OCI-LY1 (cell line): ENCODE measurements around the gene CCNT2.

Source experiments
- H2AFZ ChIP-seq: fragments of 200-600 bp; sonication (generic), shearing (Covaris generic); 2 replicates; pipeline ENCODE4 v1.6.0; 2014; ENCODE audit warnings: antibody characterized with exemption, mild to moderate bottlenecking, low read length
- H3F3A ChIP-seq: fragments of 200-600 bp; sonication (generic), shearing (Covaris generic); 2 replicates; pipeline ENCODE4 v1.6.0; 2014; ENCODE audit warnings: mild to moderate bottlenecking, antibody characterized with exemption, low read length, moderate library complexity; ENCODE audit not compliant: insufficient read depth
- H3K27ac ChIP-seq: fragments of 200-600 bp; sonication (generic); 2 replicates; pipeline ENCODE4 v1.5.1; 2014; ENCODE audit warnings: low read length, mixed run types, mild to moderate bottlenecking, low read depth; ENCODE audit not compliant: poor library complexity, severe bottlenecking
- H3K27me3 ChIP-seq: fragments of 200-600 bp; sonication (generic); 2 replicates; pipeline ENCODE4 v1.6.0; 2014; ENCODE audit warnings: antibody characterized with exemption, mild to moderate bottlenecking, low read length, moderate library complexity; ENCODE audit not compliant: insufficient read depth
- H3K36me3 ChIP-seq: fragments of 200-600 bp; sonication (generic); 2 replicates; pipeline ENCODE4 v1.6.1; 2014; ENCODE audit warnings: mild to moderate bottlenecking, antibody characterized with exemption, low read length, moderate library complexity, mixed read lengths; ENCODE audit not compliant: insufficient read depth
- H3K4me1 ChIP-seq: fragments of 200-600 bp; sonication (generic); 2 replicates; pipeline ENCODE4 v1.5.1; 2014; ENCODE audit warnings: mild to moderate bottlenecking, low read length, moderate library complexity; ENCODE audit not compliant: insufficient read depth, severe bottlenecking
- H3K4me2 ChIP-seq: fragments of 200-600 bp; sonication (generic), shearing (Covaris generic); 2 replicates; pipeline ENCODE4 v1.6.1; 2014; ENCODE audit warnings: low read length
- H3K4me3 ChIP-seq: fragments of 200-600 bp; sonication (generic); 2 replicates; pipeline ENCODE4 v1.5.1; 2014; ENCODE audit warnings: low read length, low read depth, mild to moderate bottlenecking, mixed read lengths; ENCODE audit not compliant: poor library complexity, severe bottlenecking
- H3K79me2 ChIP-seq: fragments of 200-600 bp; shearing (Covaris generic); 2 replicates; pipeline ENCODE4 v1.6.1; 2016; ENCODE audit warnings: mixed run types, low read length, mixed read lengths; ENCODE audit not compliant: insufficient read depth
- H3K9ac ChIP-seq: fragments of 200-600 bp; sonication (generic), shearing (Covaris generic); 2 replicates; pipeline ENCODE4 v1.6.1; 2014; ENCODE audit warnings: mild to moderate bottlenecking, low read length, mixed read lengths
- H3K9me2 ChIP-seq: fragments of 200-600 bp; sonication (generic), shearing (Covaris generic); 2 replicates; pipeline ENCODE4 v1.6.1; 2014; ENCODE audit warnings: low read depth, mild to moderate bottlenecking, low read length, mixed read lengths
- H3K9me3 ChIP-seq: fragments of 200-600 bp; shearing (Covaris generic); 2 replicates; pipeline ENCODE4 v1.6.1; 2014; ENCODE audit warnings: low read length, mixed read lengths
- H4K20me1 ChIP-seq: fragments of 200-600 bp; sonication (generic), shearing (Covaris generic); 2 replicates; pipeline ENCODE4 v1.6.0; 2016; ENCODE audit warnings: mild to moderate bottlenecking, low read length; ENCODE audit not compliant: insufficient read depth
- CTCF ChIP-seq: fragments of 200-600 bp; sonication (generic), shearing (Covaris generic); IDR thresholded peaks from 2 replicates; pipeline ENCODE4 v1.5.1; 2017; ENCODE audit warnings: mild to moderate bottlenecking, antibody characterized with exemption, low read length, moderate library complexity, mixed read lengths
- EZH2 ChIP-seq: fragments of 200-600 bp; sonication (generic), shearing (Covaris generic); IDR thresholded peaks from 2 replicates; pipeline ENCODE4 v1.8.0; 2017; ENCODE audit warnings: borderline replicate concordance, mixed run types, mild to moderate bottlenecking, antibody characterized with exemption, low read length, moderate library complexity, mixed read lengths

Gene CCNT2

GRCh38 chr2:134979221-134979620 lies 60.6 kb downstream of the CCNT2 start:
- TF ChIP-seq CTCF, result no peak
- no peak for TF ChIP-seq EZH2
- H3K9me3 ChIP-seq, result 0 out of 2 replicates have a peak, but pooled peaks cover 5% of the 10 kb centered on the region
- no peak overlapping the region for H3K9ac ChIP-seq
- H3K36me3 ChIP-seq, result no peaks in the 10 kb centered on the region
- no peaks in the 10 kb centered on the region for H3K79me2 ChIP-seq
- H4K20me1 ChIP-seq, result no peaks in the 10 kb centered on the region
- no peak overlapping the region for H3K27ac ChIP-seq
- H3K27me3 ChIP-seq, result no peaks in the 10 kb centered on the region
- no peak overlapping the region for H3K4me3 ChIP-seq
- no peaks in the 10 kb centered on the region for H3K4me1 ChIP-seq
- no peaks in the 10 kb centered on the region for H3F3A ChIP-seq
- no peak overlapping the region for H2AFZ ChIP-seq
- no peak overlapping the region for H3K4me2 ChIP-seq
- H3K9me2 ChIP-seq, result no peaks in the 10 kb centered on the region

DNA sequence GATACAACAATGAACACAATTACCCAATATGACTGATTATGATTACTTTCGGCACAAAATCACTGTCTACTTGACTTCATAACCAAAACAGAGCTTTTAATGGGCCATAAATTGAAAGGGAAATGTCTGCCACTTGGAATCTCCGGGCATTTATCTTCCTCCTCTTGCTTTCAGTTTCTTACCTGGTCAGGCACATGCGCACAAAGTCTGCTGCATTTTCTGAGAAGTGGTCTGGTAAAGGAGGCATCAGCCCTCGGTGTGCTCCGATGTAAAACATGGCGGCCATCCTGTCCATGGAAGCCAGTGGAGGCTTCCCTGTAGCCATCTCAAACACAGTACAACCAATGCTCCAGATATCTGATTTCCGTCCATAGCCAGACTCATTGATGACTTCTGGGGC lies 62.0 kb downstream of the CCNT2 start:
- no peaks in the 10 kb centered on the region for H3K36me3 ChIP-seq
- TF ChIP-seq EZH2, result no peak
- TF ChIP-seq CTCF, result no peak
- H3K4me1 ChIP-seq, result no peaks in the 10 kb centered on the region
- H3K9me2 ChIP-seq, result no peaks in the 10 kb centered on the region
- no peak overlapping the region for H3K4me2 ChIP-seq
- no peak overlapping the region for H2AFZ ChIP-seq
- no peak overlapping the region for H3K4me3 ChIP-seq
- H3K79me2 ChIP-seq, result no peaks in the 10 kb centered on the region
- no peak overlapping the region for H3K27ac ChIP-seq
- no peaks in the 10 kb centered on the region for H3K27me3 ChIP-seq
- no peaks in the 10 kb centered on the region for H4K20me1 ChIP-seq
- H3K9me3 ChIP-seq, result no peaks in the 10 kb centered on the region
- H3F3A ChIP-seq, result no peaks in the 10 kb centered on the region
- no peak overlapping the region for H3K9ac ChIP-seq

DNA sequence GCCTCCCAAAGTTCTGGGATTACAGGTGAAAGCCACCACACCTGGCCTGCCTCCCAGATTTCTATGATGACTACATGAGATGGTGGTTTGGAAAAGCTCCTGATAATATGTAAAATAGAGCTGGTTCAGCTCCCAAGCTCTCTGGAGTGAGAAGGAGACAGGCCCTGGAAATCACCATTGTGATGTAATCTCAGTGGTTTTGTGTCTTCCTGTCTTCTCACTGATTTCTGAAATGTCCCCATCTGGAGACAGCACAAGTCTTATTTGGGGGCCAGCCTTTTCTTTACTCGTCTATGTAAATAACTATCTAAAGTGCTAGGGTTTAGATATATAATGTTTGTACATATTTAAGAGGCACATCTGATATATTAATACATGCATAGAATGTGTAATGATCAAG lies 64.0 kb downstream of the CCNT2 start:
- Histone ChIP-seq H3K4me2 (no peak overlapping the region), H3F3A (no peaks in the 10 kb centered on the region), H3K36me3 (no peaks in the 10 kb centered on the region), H4K20me1 (no peaks in the 10 kb centered on the region), H3K4me1 (no peaks in the 10 kb centered on the region), H3K27ac (no peak overlapping the region), H3K79me2 (no peaks in the 10 kb centered on the region), H3K4me3 (no peak overlapping the region), H3K27me3 (no peaks in the 10 kb centered on the region), H3K9ac (no peak overlapping the region), H3K9me2 (no peaks in the 10 kb centered on the region), H3K9me3 (no peaks in the 10 kb centered on the region), H2AFZ (no peak overlapping the region)
- no peak for TF ChIP-seq CTCF
- no peak for TF ChIP-seq EZH2
